Measurements from ENCODE around the gene GAL3ST1.
"Not testable (repeated sequence)": the region's sequence is repeated elsewhere in the genome, so short reads cannot be mapped to it uniquely, and the experiment has no call there.

GAL3ST1 gene

GRCh38 chr22:30596199-30596598 lies 21.7 kb upstream of the GAL3ST1 start:
- no peak for DNase-seq

GRCh38 chr22:30592360-30592713 lies 17.9 kb upstream of the GAL3ST1 start:
- not testable (repeated sequence) for DNase-seq

GRCh38 chr22:30591588-30592359 lies 17.3 kb upstream of the GAL3ST1 start, which contains the start of gene PES1:
Gene PES1 (minus strand): TSS chr22:30591910. CDS start chr22:30591833, 77 bp downstream.
- peak; percentile 99 for DNase-seq

GRCh38 chr22:30591191-30591587 lies 16.7 kb upstream of the GAL3ST1 start:
- peak; percentile 22 for DNase-seq

GRCh38 chr22:30586414-30586813 lies 11.9 kb upstream of the GAL3ST1 start:
- no peak for DNase-seq

GRCh38 chr22:30584441-30584840 lies 10.0 kb upstream of the GAL3ST1 start:
- no peak for DNase-seq

- DNase-seq, result no peak
Observed at GRCh38 chr22:30582788-30583545, 8.5 kb upstream of the GAL3ST1 start.

- DNase-seq, result no peak
Observed at GRCh38 chr22:30582051-30582450, 7.6 kb upstream of the GAL3ST1 start.

- DNase-seq, result no peak
Observed at GRCh38 chr22:30580896-30581295, 6.4 kb upstream of the GAL3ST1 start.

GRCh38 chr22:30578481-30578880 lies 4.0 kb upstream of the GAL3ST1 start:
- no peak for DNase-seq

- no peak for DNase-seq
Observed at GRCh38 chr22:30575859-30576258, 1.4 kb upstream of the GAL3ST1 start.

- DNase-seq, result peak; percentile 40
Observed at GRCh38 chr22:30574997-30575671, 669 bp upstream of the GAL3ST1 start.

- DNase-seq, result no peak
Observed at GRCh38 chr22:30573594-30574094, 821 bp downstream of the GAL3ST1 start.

- no peak for DNase-seq
Observed at GRCh38 chr22:30572840-30573593, 1.4 kb downstream of the GAL3ST1 start.

- DNase-seq, result no peak
Observed at GRCh38 chr22:30572210-30572609, 2.3 kb downstream of the GAL3ST1 start.

- DNase-seq, result no peak
Observed at GRCh38 chr22:30569674-30570202, 4.7 kb downstream of the GAL3ST1 start.

GRCh38 chr22:30568137-30568805 lies 6.2 kb downstream of the GAL3ST1 start:
- no peak for DNase-seq

- not testable (repeated sequence) for DNase-seq
Observed at GRCh38 chr22:30567277-30567676, 7.2 kb downstream of the GAL3ST1 start.

GRCh38 chr22:30566125-30566524 lies 8.3 kb downstream of the GAL3ST1 start:
- DNase-seq, result no peak

GRCh38 chr22:30565341-30565740 lies 9.1 kb downstream of the GAL3ST1 start:
- DNase-seq, result peak; percentile 40

- no peak for DNase-seq
Observed at GRCh38 chr22:30564761-30565119, 9.7 kb downstream of the GAL3ST1 start.
